ENCODE data around the gene HOXA10.

GRCh38 chr7:27161214-27161720 is 12.9 kb downstream of the HOXA10 start:
- TF ChIP-seq POLR2A (IDR thresholded peaks at IDR 0.05) (no peak), CTCF (IDR thresholded peaks at IDR 0.05) (peak in 4 of 12 donors; percentile 4 to 29 (median 14))

All from heart left ventricle (tissue), 13 donors.